Ureter (tissue), 1 donor: Measurements from ENCODE around the gene TBL3. TPM values are rescaled to one million over a fixed set of nuclear protein-coding genes. Genes with fewer than 3 reads are reported as not detected.
A peak's percentile ranks its signal among the peaks of the same experiment; 100 is the strongest.
"Not testable (repeated sequence)": the region's sequence is repeated elsewhere in the genome, so short reads cannot be mapped to it uniquely, and the experiment has no call there.

Experiments used
- DNase-seq: peaks from one replicate; pipeline ENCODE4 v3.0.0-alpha.2; 2020; ENCODE audit warnings: low spot score
- total RNA-seq: library from RNA; stranded (reverse); gene quantifications from one replicate; pipeline ENCODE4 v1.2.4, GENCODE V29; 2023
- donor health status: DM: yes; HTN: yes; CAD: no.

The TBL3 gene
- 37.0 TPM for total RNA-seq

DNA sequence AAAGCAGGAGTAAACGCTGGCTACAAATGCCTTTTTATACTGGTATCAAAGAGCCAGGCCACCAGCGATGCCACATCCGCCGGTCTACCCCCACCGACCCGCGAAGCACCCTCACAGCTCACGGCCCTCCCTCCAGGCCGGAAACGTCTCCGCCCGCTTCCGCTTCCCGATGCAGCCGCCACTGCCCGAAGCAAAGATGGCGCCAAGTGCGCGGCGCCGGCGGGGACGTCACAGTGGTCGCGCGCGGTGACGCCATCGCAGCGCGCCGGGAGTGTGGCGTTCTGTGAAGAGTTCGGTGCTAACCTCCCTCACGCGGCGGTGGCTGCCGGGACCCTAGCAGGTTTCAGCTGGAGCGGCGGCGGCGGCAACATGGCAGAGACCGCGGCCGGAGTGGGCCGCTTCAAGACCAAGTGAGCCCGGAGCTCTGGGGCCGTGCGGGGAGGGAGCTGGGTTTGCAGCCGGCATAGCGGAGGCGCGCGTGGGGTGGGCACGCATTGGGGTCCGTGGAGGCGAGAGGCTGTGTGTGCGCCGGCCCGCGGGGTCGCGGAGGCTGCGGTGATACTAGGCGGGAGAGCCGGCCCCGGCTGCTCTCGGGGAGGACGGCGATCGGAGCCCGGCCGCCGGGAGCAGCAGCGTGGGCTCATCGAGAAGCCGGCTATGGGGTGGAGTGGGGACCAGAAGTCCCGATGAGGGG lies at the start of gene TBL3:
TBL3 (plus strand) TSS at position 258 of the 694 bp plus-strand sequence; CDS start at position 370, 112 bp downstream.
- DNase-seq: peak; percentile 96

GRCh38 chr16:1922357-1922756 lies 49.5 kb upstream of the TBL3 start:
- DNase-seq: no peak

DNA sequence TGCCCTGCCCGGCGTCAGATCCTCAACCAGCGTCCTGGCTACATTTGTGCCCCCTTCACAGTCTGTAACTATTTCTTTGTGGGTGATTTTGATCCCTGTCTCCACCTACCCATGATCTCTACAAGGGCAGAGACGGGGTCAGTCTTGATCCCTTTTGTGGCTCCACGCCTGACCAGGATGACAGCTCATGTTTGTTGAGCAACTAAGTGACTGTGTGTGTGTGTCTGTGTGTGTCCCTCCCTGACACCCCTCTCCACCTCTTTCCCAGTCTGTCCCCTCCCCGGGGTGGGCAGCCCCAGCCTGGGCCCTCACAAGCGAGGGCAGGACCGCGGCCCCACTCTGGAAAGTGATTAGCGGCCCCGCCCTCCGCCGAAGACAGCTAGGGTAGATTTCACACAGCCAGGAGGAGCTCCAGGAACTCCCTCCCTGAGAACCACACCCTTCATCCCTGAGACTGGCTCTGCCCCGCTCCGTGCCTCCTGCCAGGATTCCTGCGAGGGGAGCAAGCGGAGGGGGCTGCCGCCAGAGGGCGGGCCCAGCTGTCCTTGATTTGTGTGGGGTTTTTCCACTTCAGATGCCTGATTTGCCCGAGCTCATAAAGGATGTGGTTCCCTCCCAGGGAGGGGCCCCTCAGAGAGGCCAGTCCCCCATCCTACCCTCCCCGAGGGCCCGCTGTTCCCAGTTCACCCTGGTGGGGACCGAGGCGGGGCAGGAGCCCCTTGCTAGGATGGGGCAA lies 48.4 kb upstream of the TBL3 start:
- no peak for DNase-seq

- no peak for DNase-seq
Observed at GRCh38 chr16:1924095-1924494, 47.8 kb upstream of the TBL3 start.

GRCh38 chr16:1926271-1926670 lies 45.6 kb upstream of the TBL3 start:
- no peak for DNase-seq

DNA sequence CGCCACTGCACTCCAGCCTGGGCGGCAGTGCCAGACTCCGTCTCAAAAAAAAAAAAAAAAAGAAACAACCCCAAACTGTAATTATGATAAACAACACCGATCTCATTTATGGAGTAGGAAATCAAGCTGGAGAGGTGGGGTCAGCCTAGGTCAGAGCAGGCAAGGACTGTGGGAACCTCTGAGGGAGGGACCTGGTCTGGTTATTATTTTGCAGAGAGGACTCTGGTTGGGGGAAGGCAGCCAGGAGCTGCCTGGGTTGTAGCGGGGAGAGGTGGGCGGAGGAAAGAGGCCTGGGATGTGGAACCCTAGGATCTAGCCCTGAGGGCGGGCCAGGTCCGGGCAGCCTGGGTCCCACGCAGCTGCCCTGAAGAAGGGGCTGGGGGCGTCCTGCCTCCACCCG lies 42.7 kb upstream of the TBL3 start:
- no peak for DNase-seq

DNA sequence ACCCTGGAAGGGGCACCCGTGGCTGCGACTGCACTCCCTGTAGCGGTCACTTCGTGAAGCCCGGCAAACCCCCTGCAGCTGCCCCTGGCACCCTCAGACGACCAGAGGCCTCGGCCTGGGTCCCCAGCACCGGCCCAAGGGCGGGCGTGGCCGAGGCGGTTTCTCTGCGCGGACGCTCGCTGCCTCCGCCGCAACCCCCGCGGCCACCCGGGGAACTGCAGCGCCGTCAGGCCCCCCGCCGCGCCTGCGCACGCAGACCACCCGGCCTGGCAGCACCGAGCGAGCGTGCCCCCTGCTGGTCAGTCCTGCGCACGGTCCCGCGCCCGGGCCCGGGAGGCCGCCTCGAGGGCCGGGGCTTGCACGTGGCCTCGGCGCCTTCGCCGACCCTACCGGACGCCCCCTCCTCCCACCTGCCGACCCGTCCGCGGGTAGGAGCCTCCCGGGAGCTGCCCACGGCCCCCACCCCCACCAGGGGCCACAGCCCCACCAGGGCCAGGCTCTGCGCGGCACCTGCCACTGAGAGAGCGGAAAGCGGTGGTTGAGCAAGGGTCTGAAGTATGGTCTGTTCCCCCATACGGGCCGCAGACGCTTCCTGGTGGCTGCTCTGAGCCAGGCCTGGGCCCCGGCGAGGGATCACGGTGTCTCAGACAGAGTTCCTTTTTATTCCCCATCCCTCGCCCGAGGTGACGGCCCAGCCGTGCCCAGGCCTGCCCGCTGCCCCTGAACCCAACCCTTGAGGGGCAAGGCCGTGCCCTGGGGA lies 42.1 kb upstream of the TBL3 start:
- DNase-seq: peak; percentile 90

DNA sequence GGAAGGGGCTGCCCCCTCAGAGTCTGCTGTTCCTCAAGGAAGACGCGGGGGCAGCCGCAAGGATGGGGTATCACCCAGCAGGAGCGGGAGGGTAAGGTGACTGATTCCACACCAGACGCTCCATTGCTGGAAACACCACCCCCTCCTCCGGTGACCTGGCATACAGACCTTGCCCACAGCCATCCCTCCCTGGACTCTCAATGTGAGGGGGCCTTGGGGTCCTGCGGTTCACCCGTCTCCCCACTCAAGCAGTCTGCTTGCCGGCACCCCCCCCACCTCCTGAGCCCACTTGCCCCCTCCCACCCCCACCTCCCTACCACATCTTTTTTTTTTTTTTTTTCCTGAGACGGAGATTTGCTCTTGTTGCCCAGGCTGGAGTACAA lies 41.5 kb upstream of the TBL3 start:
- DNase-seq: no peak

- DNase-seq: no peak
Observed at GRCh38 chr16:1932050-1933028, 39.5 kb upstream of the TBL3 start.

DNA sequence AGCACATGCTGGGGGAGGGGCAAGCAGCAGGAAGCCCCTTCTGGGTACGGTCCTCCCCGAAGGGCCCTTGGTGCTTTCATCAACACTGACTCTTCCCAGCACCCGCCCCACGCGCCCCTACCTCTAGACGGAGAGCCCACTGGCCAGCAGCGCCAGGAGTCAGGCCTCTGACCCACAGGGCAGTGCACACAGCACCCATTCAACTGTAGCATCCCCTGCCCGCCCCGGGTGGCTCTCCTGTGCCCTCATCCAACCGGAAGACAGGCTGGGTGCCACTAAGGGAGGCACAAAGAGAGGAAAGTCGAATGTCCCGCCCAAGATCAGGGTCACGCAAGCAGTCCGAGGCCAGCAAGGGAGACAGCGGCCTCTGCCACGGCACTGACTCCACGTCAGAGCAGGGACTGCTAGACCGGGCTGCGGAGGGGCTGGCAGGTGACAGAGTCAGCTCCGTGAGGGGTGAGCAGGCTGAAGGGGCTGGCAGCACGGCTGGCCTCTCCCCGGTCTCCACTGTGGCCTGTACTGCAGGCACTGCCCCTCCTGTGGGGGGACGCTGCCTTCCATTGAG lies 38.7 kb upstream of the TBL3 start:
- DNase-seq: no peak

GRCh38 chr16:1936945-1937479 lies 34.8 kb upstream of the TBL3 start:
- DNase-seq: no peak

- peak; percentile 41 for DNase-seq
Observed at GRCh38 chr16:1938316-1938715, 33.5 kb upstream of the TBL3 start.

DNA sequence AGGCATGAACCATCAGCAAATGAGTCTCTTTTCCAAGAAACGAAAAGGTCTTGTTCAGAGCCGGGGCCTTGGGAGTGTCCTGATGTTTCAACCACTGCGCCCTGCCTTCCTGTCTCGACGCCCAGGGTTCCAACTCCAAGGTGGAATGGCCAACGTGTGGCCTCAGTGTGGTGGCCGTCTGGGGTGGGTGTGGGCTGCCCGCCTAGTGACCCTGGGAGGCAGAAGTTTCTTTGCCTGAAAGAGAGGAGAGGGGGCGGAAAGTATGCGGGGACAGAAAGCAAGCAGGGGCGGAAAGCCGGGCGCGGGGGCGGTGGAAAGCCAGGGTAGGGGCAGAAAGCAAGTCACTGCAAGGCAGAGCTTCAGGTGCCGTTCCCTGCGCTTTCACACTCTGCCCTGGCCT lies 32.9 kb upstream of the TBL3 start:
- no peak for DNase-seq

GRCh38 chr16:1939833-1940232 lies 32.0 kb upstream of the TBL3 start:
- DNase-seq: not testable (repeated sequence)

DNA sequence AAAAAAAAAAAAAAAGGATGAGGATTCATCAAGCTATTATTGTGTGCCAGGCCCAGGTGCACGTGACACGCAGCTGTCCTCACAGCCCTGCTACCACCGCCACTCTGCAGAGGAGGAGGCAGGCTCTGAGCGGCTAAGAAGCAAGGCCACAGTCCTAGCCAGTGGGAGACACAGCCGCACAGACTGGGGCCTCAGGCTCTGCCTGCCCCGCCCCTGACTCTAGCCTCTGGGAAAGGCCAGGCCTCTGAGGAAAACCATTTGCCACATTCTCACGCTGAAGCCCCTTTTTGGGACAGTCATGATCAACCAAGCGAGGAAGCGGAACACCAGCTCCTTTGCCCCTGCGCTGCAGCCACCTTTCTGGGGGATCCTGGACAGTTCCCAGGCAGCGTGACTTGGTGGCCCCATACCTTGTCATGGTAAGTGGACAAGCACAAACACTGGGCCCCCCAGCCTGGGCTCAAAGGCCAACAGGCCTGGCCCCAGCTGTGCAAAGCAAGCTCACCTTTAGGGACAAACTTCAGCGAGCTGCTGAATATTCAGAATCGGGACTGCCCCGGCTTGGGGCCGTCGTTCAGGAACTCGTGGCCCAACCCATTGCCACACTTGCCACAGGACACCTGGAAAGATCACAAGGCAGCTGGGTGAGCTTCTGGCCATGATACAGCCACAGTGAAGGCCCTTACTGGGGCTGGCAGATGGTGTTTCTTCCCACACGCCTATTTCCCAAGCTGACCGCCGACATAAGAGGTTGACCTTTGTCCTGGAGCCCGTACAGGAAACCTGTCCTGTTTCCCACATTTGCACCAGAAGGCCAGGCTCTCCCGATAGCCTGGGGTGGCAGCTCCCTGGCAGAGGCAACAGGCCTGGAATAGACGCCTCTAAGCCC lies 31.3 kb upstream of the TBL3 start:
- no peak for DNase-seq

GRCh38 chr16:1941162-1942046 lies 30.4 kb upstream of the TBL3 start:
- peak; percentile 47 for DNase-seq

- peak; percentile 48 for DNase-seq
Observed at GRCh38 chr16:1942047-1942809, 29.6 kb upstream of the TBL3 start.
